CD4-positive, alpha-beta T cell treated with Interleukin-21 for 1 hour (primary cell): ENCODE data around the gene SLX9.
"Not testable (repeated sequence)": the region's sequence is repeated elsewhere in the genome, so short reads cannot be mapped to it uniquely, and the experiment has no call there.

ENCODE experiments used
- DNase-seq: peaks from one replicate; pipeline ENCODE4 v3.0.0-alpha.2; 2020

The SLX9 gene

GRCh38 chr21:45021428-45022347 lies 81.9 kb downstream of the SLX9 start:
- no peak for DNase-seq

DNA sequence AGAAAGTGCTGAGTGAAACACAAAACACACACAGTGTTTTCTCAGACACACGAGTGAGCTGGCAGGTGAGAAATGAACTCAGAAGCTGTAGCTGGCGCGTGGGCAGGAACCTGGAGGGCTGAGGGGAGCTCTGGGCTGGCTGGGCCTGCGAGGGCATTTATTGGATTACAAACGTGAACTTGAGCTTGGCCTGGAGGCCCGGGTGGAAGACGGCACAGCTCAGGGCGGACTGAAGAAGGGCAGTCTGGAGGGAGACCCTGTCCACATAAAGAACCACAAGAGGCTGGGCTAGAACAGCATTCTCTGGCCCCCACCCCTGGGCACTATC lies 82.5 kb downstream of the SLX9 start:
- no peak for DNase-seq

DNA sequence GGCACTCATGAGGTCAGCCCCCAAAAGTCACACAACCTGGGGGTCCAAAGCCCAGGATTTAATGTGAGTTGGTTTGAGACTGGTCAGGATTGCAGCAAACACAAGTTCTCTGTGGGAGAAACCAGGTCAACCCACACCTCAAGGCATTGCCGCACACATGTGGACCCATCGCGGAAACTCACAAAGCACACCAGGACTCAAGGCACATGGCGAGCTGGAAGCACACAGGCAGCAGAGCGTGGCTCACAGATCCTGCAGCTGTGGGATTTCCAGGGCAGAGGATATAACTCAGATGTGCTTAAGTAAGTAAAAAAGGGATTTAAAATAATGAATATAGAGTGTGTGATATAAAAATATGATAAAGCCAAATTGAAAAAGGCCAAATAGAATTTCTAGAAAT lies 82.9 kb downstream of the SLX9 start:
- no peak for DNase-seq

DNA sequence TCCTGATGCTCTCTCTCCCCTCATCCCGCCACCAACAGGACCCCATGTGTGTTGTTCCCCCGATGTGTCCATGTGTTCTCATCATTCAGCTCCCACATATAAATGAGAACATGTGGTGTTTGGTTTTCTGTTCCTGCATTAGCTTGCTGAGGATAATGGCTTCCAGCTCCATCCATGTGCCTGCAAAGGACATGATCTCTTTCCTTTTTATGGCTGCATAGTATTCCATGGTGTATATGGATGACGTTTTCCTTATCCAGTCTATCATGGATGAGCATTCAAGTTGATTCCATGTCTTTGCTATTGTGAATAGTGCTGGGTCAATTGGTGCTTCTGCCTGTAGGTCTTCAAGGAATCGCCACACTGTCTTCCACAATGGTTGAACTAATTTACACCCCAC lies 84.7 kb downstream of the SLX9 start:
- DNase-seq, result not testable (repeated sequence)

DNA sequence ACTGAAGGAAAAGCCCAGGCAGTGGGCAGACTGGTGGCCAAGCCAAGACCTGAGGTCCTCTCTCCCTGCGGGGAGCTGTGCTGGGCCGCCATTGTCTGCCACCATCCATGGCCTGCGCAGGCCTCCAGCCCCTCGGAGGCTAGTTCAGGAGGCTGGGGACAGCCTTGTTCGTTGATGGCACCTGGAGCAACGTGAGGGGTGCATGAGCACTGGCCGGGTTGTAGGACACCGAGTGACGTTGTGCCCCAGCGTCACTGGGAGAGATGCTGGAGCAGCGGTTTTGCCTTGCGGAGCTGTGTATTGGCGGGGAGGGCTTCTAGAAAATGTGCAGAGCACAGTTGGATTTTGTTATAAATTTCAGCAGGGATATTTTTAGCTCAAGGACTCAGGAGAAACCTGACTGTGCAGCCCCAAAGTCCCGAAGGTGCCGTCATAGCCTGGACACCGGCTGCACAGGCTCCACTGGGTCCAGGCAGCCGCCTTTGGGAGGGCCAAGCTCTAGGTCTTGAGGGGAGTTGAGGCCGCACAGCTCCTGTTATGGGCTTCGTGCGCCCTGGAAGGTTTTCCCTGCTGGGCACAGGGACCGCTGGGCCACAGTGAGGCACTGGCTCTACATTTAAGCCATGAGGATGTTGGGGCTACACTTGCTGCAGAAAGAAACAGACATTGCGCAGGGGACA lies 86.4 kb downstream of the SLX9 start:
- no peak for DNase-seq
